GM19351 (cell line): ENCODE results near the gene GLRB.
"Not testable (repeated sequence)": the region's sequence is repeated elsewhere in the genome, so short reads cannot be mapped to it uniquely, and the experiment has no call there.

Experiments
- ATAC-seq: cut with Tn5 transposase; IDR thresholded peaks from one replicate; pipeline ENCODE4 v1.9.1; 2021; ENCODE audit warnings: mild to moderate bottlenecking, moderate library complexity; ENCODE audit not compliant: unreplicated experiment

Gene GLRB

GRCh38 chr4:157127571-157127970 is 51.6 kb downstream of the GLRB start:
- no peak for ATAC-seq

DNA sequence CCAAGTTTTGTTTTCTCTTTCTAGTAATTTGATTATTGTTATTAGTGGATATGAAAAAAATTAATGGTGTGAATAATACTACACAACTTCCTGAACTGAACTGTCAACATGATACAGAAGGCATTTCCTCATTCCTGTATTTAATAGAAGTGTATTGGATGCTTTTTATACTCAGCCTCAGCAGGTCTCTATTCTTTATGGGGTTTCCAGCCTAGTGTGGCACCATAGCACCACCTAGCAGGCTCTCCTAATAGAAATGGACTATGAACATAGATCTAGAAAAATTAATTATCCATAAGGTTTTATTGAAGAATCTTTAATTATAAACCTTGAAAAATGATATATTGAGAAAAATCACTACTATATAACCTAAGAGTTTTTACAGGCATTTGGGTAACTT is 52.4 kb downstream of the GLRB start:
- ATAC-seq, result no peak

- no peak for ATAC-seq
Observed at GRCh38 chr4:157141976-157142375, 66.0 kb downstream of the GLRB start.

DNA sequence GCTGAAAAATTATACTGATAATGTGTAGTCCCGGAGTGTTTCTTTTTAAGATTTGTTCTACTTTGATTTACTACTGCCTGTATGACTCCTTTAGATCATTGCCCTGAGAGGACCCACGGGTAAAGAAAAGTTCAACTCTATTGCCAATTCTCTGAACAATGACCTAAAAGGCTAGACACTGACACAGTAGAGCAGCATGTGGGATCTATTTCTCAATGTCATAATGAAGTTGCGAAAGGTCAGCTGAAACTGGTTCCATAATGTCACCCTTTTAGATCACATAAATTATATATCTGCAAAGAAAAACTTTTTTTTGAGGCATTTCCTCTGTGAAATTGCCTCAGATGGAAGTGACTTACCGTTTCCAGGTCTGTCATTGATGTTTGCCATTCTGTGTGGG is 67.4 kb downstream of the GLRB start:
- no peak for ATAC-seq

DNA sequence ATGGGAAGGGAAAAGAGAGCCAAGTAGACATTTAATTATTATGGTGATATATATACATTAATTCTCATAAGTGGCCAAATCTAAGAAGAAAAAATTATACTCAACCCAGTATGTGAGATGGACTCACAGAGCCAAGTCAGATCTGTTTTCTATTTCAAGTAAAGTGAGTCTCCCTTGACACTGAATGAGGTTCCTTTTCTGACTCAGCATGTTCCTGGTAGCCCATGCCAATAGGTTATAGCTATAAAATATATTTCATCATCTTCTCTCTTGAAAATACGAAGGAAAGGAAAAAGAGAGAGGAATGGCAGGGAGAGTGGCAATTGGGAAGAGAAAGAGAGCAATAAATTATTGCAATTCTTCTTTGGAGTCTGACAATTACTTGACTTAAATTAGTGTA is 75.8 kb downstream of the GLRB start:
- ATAC-seq, result no peak

DNA sequence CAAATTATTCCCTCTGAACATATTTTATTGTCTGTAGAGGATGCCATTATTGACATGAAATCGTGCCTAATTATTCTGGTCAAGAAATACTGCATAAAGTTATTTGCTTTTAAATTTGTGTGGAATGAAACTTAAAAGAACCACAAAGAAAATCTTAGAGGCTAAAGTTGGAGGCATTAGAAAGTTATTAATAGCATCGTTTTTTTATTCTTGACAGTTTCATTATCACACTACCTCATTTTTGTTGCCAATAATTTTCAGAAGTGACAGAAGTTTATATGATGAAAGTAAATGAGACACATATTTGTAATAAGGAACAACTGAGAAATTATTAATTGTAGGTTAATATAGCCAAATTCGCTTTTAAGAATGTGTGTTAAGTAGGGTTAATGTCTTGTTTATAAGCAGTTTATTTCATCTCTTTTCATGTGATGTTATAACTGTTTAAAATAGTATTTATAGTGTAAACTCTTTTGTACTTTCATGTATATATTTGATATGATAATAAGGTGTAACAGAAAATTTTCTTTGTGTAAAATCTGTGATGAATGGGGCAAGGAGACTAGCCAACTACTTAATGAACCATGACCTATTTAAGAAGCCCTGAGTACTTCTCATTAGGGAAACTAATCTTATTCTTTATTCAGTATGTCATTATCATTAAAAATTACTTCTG is 90.1 kb downstream of the GLRB start:
- no peak for ATAC-seq

- no peak for ATAC-seq
Observed at GRCh38 chr4:157170321-157170720, 94.4 kb downstream of the GLRB start.

DNA sequence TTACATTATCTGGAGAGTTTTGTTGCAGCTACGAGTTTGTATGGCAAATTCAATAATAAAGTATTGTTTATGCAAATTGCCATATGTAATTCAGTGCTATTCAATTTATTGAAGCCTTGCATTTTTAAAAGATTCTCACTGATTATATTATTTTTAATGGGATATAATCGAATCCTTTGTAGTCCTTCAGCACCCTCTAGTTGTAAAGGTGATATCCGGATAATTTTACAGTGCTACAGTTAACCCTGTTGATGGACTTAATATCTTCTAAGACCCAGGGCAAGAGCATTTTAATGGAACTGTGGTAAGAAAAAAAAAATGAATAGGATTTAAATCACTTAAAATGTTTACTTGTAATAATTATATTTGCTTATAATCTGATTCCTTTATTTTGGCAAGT is 96.1 kb downstream of the GLRB start:
- ATAC-seq, result no peak

DNA sequence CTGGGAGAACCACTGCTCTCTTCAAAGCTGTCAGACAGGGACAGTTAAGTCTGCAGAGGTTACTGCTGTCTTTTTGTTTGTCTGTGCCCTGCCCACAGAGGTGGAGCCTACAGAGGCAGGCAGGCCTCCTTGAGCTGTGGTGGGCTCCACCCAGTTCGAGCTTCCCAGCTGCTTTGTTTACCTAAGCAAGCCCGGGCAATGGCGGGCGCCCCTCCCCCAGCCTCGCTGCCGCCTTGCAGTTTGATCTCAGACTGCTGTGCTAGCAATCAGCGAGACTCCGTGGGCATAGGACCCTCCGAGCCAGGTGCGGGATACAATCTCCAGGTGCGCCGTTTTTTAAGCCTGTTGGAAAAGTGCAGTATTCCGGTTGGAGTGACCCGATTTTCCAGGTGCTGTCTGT is 104.3 kb downstream of the GLRB start:
- not testable (repeated sequence) for ATAC-seq

- ATAC-seq, result no peak
Observed at GRCh38 chr4:157184300-157184699, 108.3 kb downstream of the GLRB start.

- no peak for ATAC-seq
Observed at GRCh38 chr4:157185363-157185762, 109.4 kb downstream of the GLRB start.

DNA sequence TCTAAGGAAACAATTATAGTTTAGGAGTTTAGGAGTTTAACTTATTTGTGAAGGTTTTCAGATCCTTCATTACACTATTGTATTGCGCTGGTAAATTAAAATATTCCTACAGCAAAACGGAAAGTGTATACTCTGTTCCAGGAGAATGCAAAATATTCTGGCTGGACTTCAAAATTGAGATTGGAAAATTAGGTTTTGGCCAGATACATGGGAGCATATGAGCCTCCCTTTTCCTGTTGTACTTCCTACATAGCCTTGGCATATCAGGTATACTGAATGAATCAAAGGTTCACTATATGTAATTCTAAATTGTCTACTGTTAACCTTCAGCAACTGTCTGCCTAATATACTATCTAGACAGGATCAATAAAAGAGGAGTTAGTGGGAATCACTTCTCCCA is 119.4 kb downstream of the GLRB start:
- ATAC-seq, result no peak

DNA sequence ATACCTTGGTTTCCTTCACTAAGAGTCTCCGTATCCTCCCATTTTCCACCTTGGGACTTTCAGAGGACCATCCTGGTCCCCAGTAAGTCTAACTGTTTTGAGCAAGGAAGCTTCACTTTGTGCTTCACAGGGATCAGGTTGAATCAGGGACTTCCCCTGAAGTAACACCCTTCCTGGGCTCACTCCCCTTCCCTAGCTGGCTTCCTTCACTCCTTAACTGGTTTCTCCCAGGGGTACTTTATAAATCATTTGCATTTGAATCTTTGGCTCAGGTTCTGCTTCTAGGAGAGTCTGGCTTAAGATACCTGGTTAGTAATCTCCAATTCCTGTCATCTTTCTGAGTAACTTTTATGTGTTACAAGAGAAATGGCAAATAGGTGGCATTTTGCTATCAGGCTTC is 120.1 kb downstream of the GLRB start:
- ATAC-seq, result no peak

- peak; percentile 68 for ATAC-seq
Observed at GRCh38 chr4:157204634-157205244, 128.8 kb downstream of the GLRB start.

- ATAC-seq, result peak; percentile 41
Observed at GRCh38 chr4:157217708-157218107, 141.8 kb downstream of the GLRB start.

DNA sequence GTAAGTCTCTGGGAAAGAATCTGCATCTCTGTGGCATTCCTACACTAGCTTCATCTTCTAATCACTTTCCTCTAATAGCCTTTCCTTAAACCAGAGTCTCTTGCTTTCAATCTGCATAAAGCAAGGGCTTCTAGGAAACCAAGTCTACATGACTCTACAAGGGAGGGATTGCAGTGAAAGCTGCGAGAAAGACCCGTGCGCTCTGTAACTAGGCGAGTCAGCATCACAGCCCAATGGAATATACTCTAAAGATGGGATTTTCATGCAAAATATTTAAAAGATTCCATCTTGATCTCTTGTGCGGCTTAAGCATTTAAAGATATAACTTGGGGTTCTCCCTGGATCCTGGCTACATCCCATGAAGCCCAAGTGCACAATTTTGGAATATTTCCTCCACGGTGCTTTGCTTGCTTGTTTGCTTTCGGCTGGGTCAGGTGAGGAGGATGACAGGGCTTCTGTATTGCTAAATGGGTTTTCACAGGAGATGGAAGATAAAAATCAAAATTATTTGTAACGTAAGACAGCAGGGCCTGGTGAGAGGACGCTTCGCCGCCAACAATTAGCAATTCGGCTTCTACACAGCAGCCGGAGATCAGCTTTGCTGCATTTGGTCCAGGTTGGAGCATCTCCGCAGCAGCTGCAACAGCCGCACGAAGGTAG is 143.9 kb downstream of the GLRB start:
- no peak for ATAC-seq

GRCh38 chr4:157220371-157220881 is 144.5 kb downstream of the GLRB start, which contains the start of gene GRIA2:
Gene GRIA2, plus strand, starts transcription at chr4:157220728. Its CDS starts 315 bp downstream, at chr4:157221043.
- no peak for ATAC-seq

GRCh38 chr4:157221426-157221894 is 145.5 kb downstream of the GLRB start:
- no peak for ATAC-seq
